Activated CD4-positive, alpha-beta T cell treated with anti-CD3 and anti-CD28 coated beads, Interleukin-2, amount 10 ng/mL, durations not matched to agents 24 days and 14 days (primary cell): ENCODE results near the gene SNTA1. TPM values are rescaled to one million over a fixed set of nuclear protein-coding genes. Genes with fewer than 3 reads are reported as not detected.

Experiments used
- DNase-seq: peaks from one replicate; pipeline ENCODE4 v3.0.0; 2022
- H3K27ac Mint-ChIP-seq: one replicate; pipeline ENCODE4 v1.8.0; 2022; ENCODE audit warnings: mild to moderate bottlenecking, mixed read lengths
- H3K27me3 Mint-ChIP-seq: one replicate; pipeline ENCODE4 v1.8.0; 2022; ENCODE audit warnings: mixed read lengths
- H3K36me3 Mint-ChIP-seq: one replicate; pipeline ENCODE4 v1.8.0; 2022; ENCODE audit warnings: low read depth, mild to moderate bottlenecking, mixed read lengths
- H3K4me1 Mint-ChIP-seq: one replicate; pipeline ENCODE4 v1.8.0; 2021; ENCODE audit warnings: mixed read lengths
- H3K4me3 Mint-ChIP-seq: one replicate; pipeline ENCODE4 v1.8.0; 2022; ENCODE audit warnings: mild to moderate bottlenecking, moderate library complexity, mixed read lengths
- H3K9me3 Mint-ChIP-seq: one replicate; pipeline ENCODE4 v1.8.0; 2021; ENCODE audit warnings: mixed read lengths
- intact Hi-C: fragments of 100-400 bp; cut with micrococcal nuclease; formaldehyde crosslinking; loops from one replicate; pipeline ENCODE4 v1.15.1; 2023
- total RNA-seq: library from RNA; stranded (reverse); gene quantifications from 2 replicates; pipeline ENCODE4 v1.2.3, GENCODE V29; 2022

SNTA1 gene
- total RNA-seq, 1 donor from 2014 or later, result 0.91 TPM

DNA sequence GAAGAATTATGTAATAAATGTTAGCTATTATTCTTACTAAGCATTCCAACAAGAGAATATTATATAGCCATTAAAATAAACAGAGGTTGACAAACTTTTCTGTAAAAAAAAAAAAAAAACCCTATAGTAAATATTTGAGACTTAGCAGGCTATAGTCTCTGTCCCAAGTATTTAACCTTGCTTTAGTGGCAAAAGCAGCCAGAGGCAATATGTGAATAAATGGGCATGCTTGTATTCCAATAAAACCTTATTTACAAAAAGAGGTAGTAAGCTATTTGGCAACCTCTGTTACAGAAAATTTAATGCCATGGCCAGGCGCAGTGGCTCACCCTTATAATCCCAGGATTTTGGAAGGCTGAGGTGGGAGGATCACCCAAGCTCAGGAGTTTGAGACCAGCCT, 56.9 kb downstream of the SNTA1 start:
- Mint-ChIP-seq H3K4me3 (no peak overlapping the region), H3K4me1 (no peaks in the 10 kb centered on the region), H3K27ac (no peak overlapping the region), H3K27me3 (no peaks in the 10 kb centered on the region), H3K36me3 (peaks cover 35% of the 10 kb centered on the region), H3K9me3 (no peaks in the 10 kb centered on the region)
- DNase-seq, result no peak
- intact Hi-C loops, result no loop called here

DNA sequence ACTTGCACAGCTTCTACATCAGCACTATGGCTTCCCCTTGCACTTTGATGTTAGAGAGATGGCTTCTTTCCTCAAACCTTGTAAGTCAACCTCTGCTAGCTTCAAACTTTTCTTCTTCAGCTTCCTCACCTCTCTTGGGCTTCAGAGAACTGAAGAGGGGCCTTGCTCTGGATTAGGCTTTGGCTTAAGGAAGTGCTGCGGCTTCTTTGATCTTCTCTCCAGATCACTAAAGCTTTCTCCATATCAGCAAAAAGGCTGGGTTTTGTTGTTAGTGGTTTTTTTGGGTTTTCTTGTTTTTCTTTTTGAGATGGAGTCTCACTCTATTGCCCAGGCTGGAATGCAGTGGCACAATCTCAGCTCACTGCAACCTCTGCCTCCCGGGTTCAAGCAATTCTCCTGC, 66.2 kb downstream of the SNTA1 start:
- Mint-ChIP-seq H3K4me1 (peaks cover 30% of the 10 kb centered on the region), H3K9me3 (no peaks in the 10 kb centered on the region), H3K36me3 (peaks cover 47% of the 10 kb centered on the region), H3K27ac (peak overlapping the region; percentile 20), H3K27me3 (no peaks in the 10 kb centered on the region), H3K4me3 (no peak overlapping the region)
- peak; percentile 69 for DNase-seq
- intact Hi-C loops, result no loop called here

DNA sequence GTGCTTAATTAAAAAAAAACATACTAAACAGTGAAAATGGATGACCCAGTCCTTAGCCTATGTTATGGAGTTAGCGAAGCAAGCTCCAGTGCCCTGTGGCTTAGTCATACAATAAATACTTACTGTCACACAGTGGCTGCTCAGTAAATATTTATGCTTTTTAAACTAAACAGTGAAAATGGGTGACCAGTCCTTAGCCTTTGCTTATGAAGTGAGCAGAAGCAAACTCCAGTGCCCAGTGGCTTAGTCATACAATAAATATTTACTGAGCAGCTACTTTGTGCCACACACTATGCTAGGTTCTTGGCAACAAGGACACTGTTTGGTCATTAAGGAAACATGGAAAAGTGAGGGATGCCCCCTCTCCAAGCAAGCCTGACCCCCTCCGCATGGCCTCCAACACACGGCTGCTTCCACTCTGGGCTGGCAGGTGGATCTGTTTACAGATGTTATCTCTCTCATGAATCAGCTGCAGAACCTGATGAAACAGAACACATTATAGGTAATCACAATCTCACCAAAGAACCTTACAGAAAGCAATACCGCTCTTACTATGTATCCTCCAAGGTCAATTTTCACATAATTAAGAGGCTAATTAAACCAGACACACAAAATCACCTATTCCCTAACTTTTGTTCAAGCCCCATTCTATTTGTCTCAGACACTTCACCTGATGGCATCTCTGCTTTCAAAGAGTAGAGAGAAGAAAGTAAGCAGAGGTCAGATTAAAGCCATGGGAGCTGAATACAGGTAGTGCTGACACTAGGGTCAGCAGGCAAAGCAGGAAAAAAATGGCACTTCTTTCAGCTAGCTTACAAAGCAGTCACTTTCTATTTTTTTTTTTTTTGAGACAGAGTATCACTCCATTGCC, 69.6 kb downstream of the SNTA1 start:
- DNase-seq, result no peak
- Mint-ChIP-seq H3K36me3 (peaks cover 57% of the 10 kb centered on the region), H3K4me3 (no peak overlapping the region), H3K4me1 (peaks cover 44% of the 10 kb centered on the region), H3K27ac (peak overlapping the region; percentile 1), H3K9me3 (no peaks in the 10 kb centered on the region), H3K27me3 (no peaks in the 10 kb centered on the region)
- intact Hi-C loops, result loop anchor here (2.0 kb wide), 1 partner anchor 27 kb away; the partner anchor contains the start of gene CDK5RAP1

DNA sequence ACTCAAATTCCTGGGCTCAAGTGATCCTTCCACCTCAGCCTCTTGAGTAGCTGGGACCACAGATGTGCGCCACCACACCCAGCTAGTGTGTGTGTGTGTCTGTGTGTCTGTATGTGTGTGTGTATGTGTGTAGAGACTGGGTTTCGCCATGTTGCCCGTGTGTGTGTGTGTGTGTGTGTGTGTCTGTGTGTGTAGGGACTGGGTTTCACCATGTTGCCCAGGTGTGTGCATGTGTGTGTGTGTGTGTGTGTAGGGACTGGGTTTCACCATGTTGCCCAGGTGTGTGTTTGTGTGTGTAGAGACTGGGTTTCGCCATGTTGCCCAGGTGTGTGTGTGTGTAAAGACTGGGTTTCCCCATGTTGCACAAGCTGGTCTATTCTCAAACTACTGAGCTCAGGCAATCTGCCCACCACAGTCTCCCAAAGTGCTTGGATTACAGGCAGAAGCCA, 70.5 kb downstream of the SNTA1 start:
- Mint-ChIP-seq H3K27ac (peak overlapping the region; percentile 39), H3K9me3 (no peaks in the 10 kb centered on the region), H3K4me3 (no peak overlapping the region), H3K4me1 (peaks cover 35% of the 10 kb centered on the region), H3K27me3 (no peaks in the 10 kb centered on the region), H3K36me3 (peaks cover 49% of the 10 kb centered on the region)
- no peak for DNase-seq
- intact Hi-C loops, result loop anchor here (2.0 kb wide), 1 partner anchor 28 kb away; the partner anchor contains the start of gene CDK5RAP1

DNA sequence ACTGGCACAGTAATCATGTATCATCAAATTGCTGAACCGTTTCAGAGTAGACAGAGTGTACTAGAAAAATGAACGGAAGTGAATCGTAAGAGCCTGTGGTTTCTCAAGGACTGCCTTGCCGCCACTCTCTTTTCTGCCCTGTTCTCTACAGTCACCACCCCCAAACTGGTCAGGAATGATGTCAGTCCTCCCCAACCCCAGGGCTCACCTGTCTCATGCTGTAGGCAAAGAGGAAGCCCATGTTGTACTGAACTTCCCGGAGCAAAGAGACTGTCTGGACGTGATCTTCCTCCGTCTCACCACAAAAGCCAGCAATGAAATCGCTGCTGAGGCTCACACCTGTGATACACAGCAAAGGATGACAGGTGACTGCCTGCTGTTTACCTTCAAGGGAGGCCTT, 73.3 kb downstream of the SNTA1 start:
- H3K27me3 Mint-ChIP-seq, result no peaks in the 10 kb centered on the region
- peaks cover 26% of the 10 kb centered on the region for H3K4me1 Mint-ChIP-seq
- intact Hi-C loops, result no loop called here
- H3K36me3 Mint-ChIP-seq, result peaks cover 62% of the 10 kb centered on the region
- no peaks in the 10 kb centered on the region for H3K9me3 Mint-ChIP-seq
- peak overlapping the region; percentile 15 for H3K4me3 Mint-ChIP-seq
- H3K27ac Mint-ChIP-seq, result peak overlapping the region; percentile 69
- peak; percentile 79 for DNase-seq

DNA sequence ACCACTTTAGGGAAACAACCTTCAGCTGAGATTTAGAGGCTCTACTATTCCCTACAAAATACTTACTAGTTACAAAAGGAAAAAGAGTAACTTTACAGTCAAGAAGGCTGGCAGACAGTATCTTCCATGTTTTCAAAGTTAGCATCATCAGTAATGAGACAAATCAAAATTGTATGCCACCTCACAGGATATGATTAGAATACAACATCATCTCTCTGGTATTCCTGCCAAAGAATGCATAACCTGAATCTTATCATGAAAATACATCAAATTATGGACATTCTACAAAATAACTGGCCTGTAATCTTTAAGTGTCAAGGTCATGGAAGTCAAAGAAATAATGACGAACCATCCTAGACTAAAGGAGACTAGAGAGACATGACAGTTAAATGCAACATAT, 80.7 kb downstream of the SNTA1 start:
- intact Hi-C loops, result no loop called here
- Mint-ChIP-seq H3K4me1 (no peaks in the 10 kb centered on the region), H3K36me3 (peaks cover 70% of the 10 kb centered on the region), H3K27me3 (no peaks in the 10 kb centered on the region), H3K4me3 (no peak overlapping the region), H3K9me3 (no peaks in the 10 kb centered on the region), H3K27ac (no peak overlapping the region)
- DNase-seq, result no peak

DNA sequence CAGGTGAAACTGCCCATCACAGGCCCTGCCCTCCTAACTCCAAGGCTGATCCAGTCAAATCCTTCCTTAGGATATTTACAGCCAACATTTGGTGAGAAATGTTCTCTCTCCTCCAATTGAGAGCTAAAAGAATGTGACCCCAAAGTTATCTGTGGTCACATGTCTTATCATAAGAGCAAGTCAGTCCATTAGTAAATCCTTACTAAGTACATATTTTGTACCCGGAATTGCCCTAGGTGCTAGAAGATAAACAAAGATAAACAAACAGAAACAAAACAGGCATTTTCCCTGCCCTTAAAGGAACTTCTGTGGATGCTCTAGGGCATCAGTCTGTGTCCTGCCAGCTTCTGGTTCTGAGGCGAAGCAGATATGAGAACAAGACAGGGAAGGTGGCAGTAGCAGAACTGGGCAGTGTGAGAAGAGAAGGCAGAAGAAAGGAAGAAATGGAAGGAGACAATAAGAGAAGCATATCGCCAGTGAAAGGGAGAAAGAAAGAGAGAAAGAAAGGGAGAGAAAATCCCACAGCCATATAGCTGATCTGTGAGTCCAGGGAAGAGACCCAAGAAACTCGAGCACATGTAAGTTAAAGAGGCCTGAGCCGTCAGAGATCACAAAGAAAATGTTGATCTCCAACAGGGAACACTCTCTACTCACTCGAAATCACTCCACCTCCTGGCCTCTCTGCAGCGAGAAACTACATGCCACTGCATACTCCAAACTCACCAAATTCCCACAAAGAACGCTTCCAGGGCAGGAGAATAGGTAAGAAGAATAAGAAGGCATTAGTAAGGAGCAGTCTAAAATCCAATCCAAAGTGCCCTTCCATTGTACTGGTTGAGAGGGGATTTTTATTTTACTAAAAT, 83.9 kb downstream of the SNTA1 start:
- Mint-ChIP-seq H3K27ac (no peak overlapping the region), H3K36me3 (peaks cover 46% of the 10 kb centered on the region), H3K9me3 (no peaks in the 10 kb centered on the region), H3K27me3 (no peaks in the 10 kb centered on the region), H3K4me1 (no peaks in the 10 kb centered on the region), H3K4me3 (no peak overlapping the region)
- intact Hi-C loops, result no loop called here
- DNase-seq, result no peak

Other genes with a start within 250 kb of the SNTA1 start
- not detected in 2 replicates for gene BPIFA3, start 226.4 kb downstream of the SNTA1 start, total RNA-seq
- not detected in 2 replicates for gene BPIFA1, start 207.8 kb downstream of the SNTA1 start, total RNA-seq
- gene BPIFB1, start 160.5 kb downstream of the SNTA1 start, total RNA-seq, result not detected in 2 replicates
- 49.9 and 52.9 TPM in 2 replicates for gene CDK5RAP1, start 42.2 kb downstream of the SNTA1 start, total RNA-seq
- 12.9 TPM in 2 replicates for gene CBFA2T2, start 46.3 kb upstream of the SNTA1 start, total RNA-seq
- 0.16 and 0.26 TPM in 2 replicates for gene C20orf144, start 218.6 kb upstream of the SNTA1 start, total RNA-seq
- 3.7 TPM in 2 replicates for gene ACTL10, start 223.2 kb upstream of the SNTA1 start, total RNA-seq
- gene NECAB3, start 230.7 kb upstream of the SNTA1 start, total RNA-seq, result 29.0 and 30.0 TPM in 2 replicates
- 77.2 and 78.3 TPM in 2 replicates for gene E2F1, start 242.6 kb upstream of the SNTA1 start, total RNA-seq